A549 (cell line): ENCODE measurements around the gene PFKFB3. TPM values are rescaled to one million over a fixed set of nuclear protein-coding genes. Genes with fewer than 3 reads are reported as not detected.

ENCODE experiments used
- ATAC-seq, 2 experiments: fragments of 200-7000 bp in 1 of 2; fragments of >200 bp in 1 of 2; cut with Nextera tagmentation in 1 of 2; cut with Tn5 transposase in 1 of 2; 3 replicates each; pipeline versions ENCODE4 v1.8.0 to v1.9.1; 2018 to 2020; ENCODE audit warnings: mild to moderate bottlenecking in 1 of 2, moderate library complexity in 1 of 2
- CTCF ChIA-PET: fragments of 300-600 bp; sonication (Branson Sonifier 250); formaldehyde crosslinking; extraction: SDS; loops from one replicate; lab custom pipeline; 2021; ENCODE audit warnings: antibody characterized with exemption, inconsistent platforms; lab: Yijun Ruan, JAX
- POLR2A ChIA-PET: fragments of 350-600 bp; formaldehyde crosslinking; extraction: SDS; loops from one replicate; lab custom pipeline; 2021; ENCODE audit warnings: antibody characterized with exemption, inconsistent platforms; lab: Yijun Ruan, JAX
- DNase-seq, 2 experiments: peaks; one replicate each; pipeline versions ENCODE4 v3.0.0 to v3.0.0-alpha.2; 2011 to 2016; ENCODE audit warnings: low read depth in 1 of 2, low spot score in 1 of 2
- FAIRE-seq: peaks from 2 replicates; lab custom pipeline; 2011; peaks lifted over from hg19 to GRCh38; lab: Jason Lieb, UNC
- H3K27ac ChIP-seq, 2 experiments: fragments of >200 bp; sonication (Bioruptor Twin); formaldehyde crosslinking; 3 replicates each; pipeline ENCODE4 v1.5.1; 2016 to 2017
- H3K4me1 ChIP-seq: fragments of >200 bp; sonication (Bioruptor Twin); formaldehyde crosslinking; 3 replicates; pipeline ENCODE4 v1.6.1; 2016
- H3K4me2 ChIP-seq: fragments of >200 bp; sonication (Bioruptor Twin); formaldehyde crosslinking; 3 replicates; pipeline ENCODE4 v1.6.1; 2016
- H3K4me3 ChIP-seq: fragments of >200 bp; sonication (Bioruptor Twin); formaldehyde crosslinking; 3 replicates; pipeline ENCODE4 v1.5.1; 2016
- H3K9me3 ChIP-seq: fragments of >200 bp; sonication (Bioruptor Twin); formaldehyde crosslinking; 3 replicates; pipeline ENCODE4 v1.6.1; 2016
- BHLHE40 ChIP-seq: IDR thresholded peaks from 2 replicates; pipeline ENCODE4 v1.6.1; 2012; ENCODE audit warnings: low read depth, low read length, inconsistent platforms
- CHD2 ChIP-seq: fragments of 150-350 bp; IDR thresholded peaks from 2 replicates; pipeline ENCODE4 v1.6.1; 2014; ENCODE audit warnings: low read length; ENCODE audit not compliant: partially characterized antibody
- CHD4 ChIP-seq: fragments of 200-600 bp; sonication (generic); IDR thresholded peaks from 2 replicates; pipeline ENCODE4 v1.6.1; 2016; ENCODE audit warnings: antibody characterized with exemption, mild to moderate bottlenecking, borderline replicate concordance
- EHMT2 ChIP-seq: fragments of 200-600 bp; sonication (generic); IDR thresholded peaks from 2 replicates; pipeline ENCODE4 v1.6.1; 2016; ENCODE audit warnings: antibody characterized with exemption, low read depth, mild to moderate bottlenecking, moderate library complexity
- FOSL2 ChIP-seq, 2 experiments: fragments of 450-650 bp in 1 of 2; fragments of >200 bp in 1 of 2; sonication (Bioruptor Twin) in 1 of 2; formaldehyde crosslinking; IDR thresholded peaks; 2 replicates each; pipeline versions ENCODE4 v1.5.0 to v1.6.1; 2016 to 2020; ENCODE audit warnings: mild to moderate bottlenecking in 1 of 2, moderate library complexity in 1 of 2
- GATA3 ChIP-seq: IDR thresholded peaks from 2 replicates; pipeline ENCODE4 v1.6.1; 2012; ENCODE audit warnings: borderline replicate concordance
- HDAC2 ChIP-seq: fragments of 200-600 bp; sonication (generic); IDR thresholded peaks from 2 replicates; pipeline ENCODE4 v1.6.1; 2016
- HOXA7 ChIP-seq: fragments of 250-450 bp; sonication (Bioruptor Pico); IDR thresholded peaks from 2 replicates; pipeline ENCODE4 v1.5.0; 2020; ENCODE audit warnings: mild to moderate bottlenecking, moderate library complexity
- HOXB13 ChIP-seq: fragments of 250-450 bp; sonication (Bioruptor Pico); IDR thresholded peaks from 2 replicates; pipeline ENCODE4 v1.5.0; 2020; ENCODE audit warnings: low read depth, mild to moderate bottlenecking, moderate library complexity
- HOXB5 ChIP-seq: fragments of 250-450 bp; sonication (Bioruptor Pico); IDR thresholded peaks from 2 replicates; pipeline ENCODE4 v1.5.0; 2020; ENCODE audit warnings: mild to moderate bottlenecking, moderate library complexity
- JUNB ChIP-seq: fragments of >200 bp; sonication (Bioruptor Twin); formaldehyde crosslinking; IDR thresholded peaks from 2 replicates; pipeline ENCODE4 v1.6.1; 2016
- MAFK ChIP-seq: fragments of 450-650 bp; IDR thresholded peaks from 2 replicates; pipeline ENCODE4 v1.6.1; 2014; ENCODE audit not compliant: partially characterized antibody
- MAZ ChIP-seq: fragments of 150-350 bp; IDR thresholded peaks from 2 replicates; pipeline ENCODE4 v1.6.1; 2014; ENCODE audit warnings: antibody characterized with exemption, low read depth, low read length, borderline replicate concordance
- NPAS2 ChIP-seq: fragments of 250-450 bp; sonication (Bioruptor Pico); IDR thresholded peaks from 2 replicates; pipeline ENCODE4 v1.8.0; 2022; ENCODE audit warnings: mild to moderate bottlenecking, moderate library complexity, borderline replicate concordance
- SMC3 ChIP-seq: fragments of >200 bp; sonication (Bioruptor Twin); formaldehyde crosslinking; IDR thresholded peaks from 3 replicates; pipeline ENCODE4 v1.6.1; 2018; ENCODE audit warnings: inconsistent platforms
- TFCP2L1 ChIP-seq: fragments of 250-450 bp; sonication (Bioruptor Pico); IDR thresholded peaks from 2 replicates; pipeline ENCODE4 v1.5.0; 2021; ENCODE audit warnings: mild to moderate bottlenecking
- ZNF302 ChIP-seq: fragments of 250-450 bp; sonication (Bioruptor Pico); IDR thresholded peaks from 2 replicates; pipeline ENCODE4 v1.9.0; 2021; ENCODE audit warnings: inconsistent platforms, mild to moderate bottlenecking, moderate library complexity
- WGBS: methylation state at CpG from one replicate; pipeline ENCODE4 v1.1.6; 2017; ENCODE audit errors: missing lambda C conversion rate; 5-methylcytosine and 5-hydroxymethylcytosine counted together
- polyA plus RNA-seq, 4 experiments: library from polyadenylated mRNA; depleted of rRNA in 3 of 4; stranded (reverse); fragments of >200 nt; fragmentation: RNase III in 1 of 4; extraction: RNeasy Plus Mini Kit Qiagen cat#74134 plus additional on column Dnase treatment in 1 of 4; gene quantifications; 2 replicates in 3 of 4; 3 replicates in 1 of 4; pipeline ENCODE4 v1.2.3, GENCODE V29; 2011 to 2017
- TF ChIP-seq, protein P1 (sequence below): fragments of 250-450 bp; sonication (Bioruptor Pico); IDR thresholded peaks from 2 replicates; pipeline ENCODE4 v1.5.0; 2020; ENCODE audit warnings: low read depth, mild to moderate bottlenecking, moderate library complexity
- TF ChIP-seq, protein P2 (sequence below): fragments of >200 bp; sonication (Bioruptor Twin); formaldehyde crosslinking; IDR thresholded peaks from 2 replicates; pipeline ENCODE4 v1.6.1; 2016
- TF ChIP-seq, protein P3 (sequence below): fragments of 450-650 bp; IDR thresholded peaks from 2 replicates; pipeline ENCODE4 v1.6.1; 2014; ENCODE audit warnings: antibody characterized with exemption
- TF ChIP-seq, protein P4 (sequence below): IDR thresholded peaks from 2 replicates; pipeline ENCODE4 v1.6.1; 2012
- TF ChIP-seq, protein P5 (sequence below): fragments of >200 bp; sonication (Bioruptor Twin); formaldehyde crosslinking; IDR thresholded peaks from 3 replicates; pipeline ENCODE4 v1.5.1; 2016

Gene PFKFB3
- polyA plus RNA-seq, 2 of the 4 experiments (the other 2 are of a cell fraction) = 139 to 232 TPM

DNA sequence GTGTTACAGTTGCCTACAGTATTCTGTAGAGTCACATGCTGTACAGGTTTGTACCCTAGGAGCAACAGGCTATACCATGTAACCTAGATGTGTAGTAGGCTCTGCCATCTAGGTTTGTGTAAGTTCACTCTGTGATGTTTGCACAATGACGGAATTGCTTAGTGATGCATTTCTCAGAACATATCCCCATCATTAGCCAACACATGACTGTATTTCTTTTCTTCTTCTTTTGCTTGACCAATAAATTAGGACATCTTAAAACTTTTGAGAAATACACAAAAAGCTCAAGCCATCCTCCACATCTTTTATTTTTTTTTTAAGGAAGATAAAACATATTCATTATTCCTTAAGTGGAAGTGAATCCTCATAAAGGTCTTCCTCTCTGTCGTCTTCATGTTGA is 5.4 kb upstream of the PFKFB3 start:
- no peak overlapping the region for H3K27ac ChIP-seq
- DNase-seq (no peak), ATAC-seq (no peak), FAIRE-seq (peak; percentile 56)
- 68% methylated on average over 2 of the region's 2 CpGs for WGBS
- H3K4me2 ChIP-seq = no peak overlapping the region
- ChIA-PET CTCF (interaction anchor here (2.4 kb wide), 1 partner anchor 205 kb away, joined by 15 read pairs; no protein-coding TSS in a partner anchor), POLR2A (no interaction called here)
- no peaks in the 10 kb centered on the region for H3K9me3 ChIP-seq
- H3K4me3 ChIP-seq = no peak overlapping the region
- peaks cover 17% of the 10 kb centered on the region; the same call in 2 of the 3 replicates for H3K4me1 ChIP-seq
- TF ChIP-seq MAFK = peak; percentile 80
- no peak for TF ChIP-seq FOSL2 (IDR thresholded peaks at IDR 0.05)
- TF ChIP-seq FOSL2 (CRISPR knock-in tag; IDR thresholded peaks at IDR 0.05) = no peak
- TF ChIP-seq, all 56 proteins: peak for 1

DNA sequence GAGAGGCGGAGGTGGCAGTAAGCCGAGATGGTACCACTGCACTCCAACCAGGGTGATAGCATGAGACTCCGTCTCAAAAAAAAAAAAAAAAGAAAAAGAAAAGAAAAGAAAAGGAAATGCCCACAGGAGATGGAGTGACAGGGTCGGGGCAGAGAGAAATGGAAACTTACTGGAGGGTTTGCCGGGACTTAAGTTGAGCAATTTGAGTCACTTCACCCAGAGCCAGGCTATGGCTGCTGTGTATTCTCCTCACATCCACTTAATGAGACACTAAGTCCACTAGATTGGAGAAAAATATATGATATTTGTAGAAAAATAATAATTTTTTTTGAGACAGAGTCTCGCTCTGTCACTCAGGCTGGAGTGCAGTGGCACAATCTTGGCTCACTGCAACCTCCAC is 4.6 kb upstream of the PFKFB3 start:
- no peak overlapping the region for H3K4me3 ChIP-seq
- H3K4me2 ChIP-seq = no peak overlapping the region
- WGBS = 94% methylated on average over 6 of the region's 6 CpGs
- ChIA-PET CTCF (interaction anchor here (1.3 to 8.2 kb wide), 2 partner anchors 90 to 201 kb away, joined by 4 to 332 read pairs; no protein-coding TSS in a partner anchor), POLR2A (no interaction called here)
- ATAC-seq = no peak
- peaks cover 17% of the 10 kb centered on the region; the same call in 2 of the 3 replicates for H3K4me1 ChIP-seq
- H3K9me3 ChIP-seq = no peaks in the 10 kb centered on the region
- FAIRE-seq = no peak
- DNase-seq = no peak
- no peak for TF ChIP-seq TFCP2L1 (CRISPR knock-in tag)
- TF ChIP-seq HDAC2 = no peak
- TF ChIP-seq, protein P1, sequence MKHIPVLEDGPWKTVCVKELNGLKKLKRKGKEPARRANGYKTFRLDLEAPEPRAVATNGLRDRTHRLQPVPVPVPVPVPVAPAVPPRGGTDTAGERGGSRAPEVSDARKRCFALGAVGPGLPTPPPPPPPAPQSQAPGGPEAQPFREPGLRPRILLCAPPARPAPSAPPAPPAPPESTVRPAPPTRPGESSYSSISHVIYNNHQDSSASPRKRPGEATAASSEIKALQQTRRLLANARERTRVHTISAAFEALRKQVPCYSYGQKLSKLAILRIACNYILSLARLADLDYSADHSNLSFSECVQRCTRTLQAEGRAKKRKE (CRISPR knock-in tag) = no peak
- no peak for TF ChIP-seq GATA3
- TF ChIP-seq, protein P2, sequence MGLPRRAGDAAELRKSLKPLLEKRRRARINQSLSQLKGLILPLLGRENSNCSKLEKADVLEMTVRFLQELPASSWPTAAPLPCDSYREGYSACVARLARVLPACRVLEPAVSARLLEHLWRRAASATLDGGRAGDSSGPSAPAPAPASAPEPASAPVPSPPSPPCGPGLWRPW = no peak
- TF ChIP-seq, protein P3, sequence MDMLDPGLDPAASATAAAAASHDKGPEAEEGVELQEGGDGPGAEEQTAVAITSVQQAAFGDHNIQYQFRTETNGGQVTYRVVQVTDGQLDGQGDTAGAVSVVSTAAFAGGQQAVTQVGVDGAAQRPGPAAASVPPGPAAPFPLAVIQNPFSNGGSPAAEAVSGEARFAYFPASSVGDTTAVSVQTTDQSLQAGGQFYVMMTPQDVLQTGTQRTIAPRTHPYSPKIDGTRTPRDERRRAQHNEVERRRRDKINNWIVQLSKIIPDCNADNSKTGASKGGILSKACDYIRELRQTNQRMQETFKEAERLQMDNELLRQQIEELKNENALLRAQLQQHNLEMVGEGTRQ = no peak
- no peak for TF ChIP-seq EHMT2
- TF ChIP-seq MAZ = no peak
- no peak for TF ChIP-seq NPAS2
- TF ChIP-seq ZNF302 (CRISPR knock-in tag) = no peak
- no peak for TF ChIP-seq CHD2
- TF ChIP-seq, protein P4, sequence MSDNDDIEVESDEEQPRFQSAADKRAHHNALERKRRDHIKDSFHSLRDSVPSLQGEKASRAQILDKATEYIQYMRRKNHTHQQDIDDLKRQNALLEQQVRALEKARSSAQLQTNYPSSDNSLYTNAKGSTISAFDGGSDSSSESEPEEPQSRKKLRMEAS = no peak
- TF ChIP-seq BHLHE40 = no peak
- no peak for TF ChIP-seq HOXB13 (CRISPR knock-in tag)
- no peak for TF ChIP-seq SMC3
- H3K27ac ChIP-seq = no peak overlapping the region

DNA sequence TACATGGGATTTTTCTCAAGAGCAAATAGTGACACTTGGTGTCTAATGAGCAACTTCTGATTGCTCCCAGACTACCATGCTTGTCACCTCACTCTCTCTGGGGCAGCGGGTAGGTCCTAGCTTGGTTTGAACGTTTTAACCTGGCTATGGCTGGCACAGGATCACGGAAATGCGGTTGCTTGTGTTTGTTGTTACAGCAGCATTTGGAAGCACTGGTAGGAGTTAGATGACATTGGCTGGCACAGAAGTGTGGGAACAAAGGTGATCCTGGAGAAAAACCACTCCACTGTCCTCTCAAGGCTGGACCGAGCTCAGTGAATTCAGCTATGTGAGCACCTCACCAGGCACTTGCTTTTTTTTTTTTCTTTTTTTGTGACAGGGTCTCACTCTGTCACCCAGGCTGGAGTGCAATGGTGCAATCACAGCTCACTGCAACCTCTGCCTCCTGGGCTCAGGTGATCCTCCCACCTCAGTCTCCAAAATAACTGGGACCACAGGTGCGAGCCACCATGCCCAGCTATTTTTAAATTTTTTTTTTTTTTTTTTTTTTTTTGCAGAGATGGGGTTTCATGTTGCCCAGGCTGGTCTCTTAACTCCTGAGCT is 3.5 kb upstream of the PFKFB3 start:
- Histone ChIP-seq H3K9me3 (no peaks in the 10 kb centered on the region), H3K4me3 (no peak overlapping the region), H3K4me1 (peaks cover 17% of the 10 kb centered on the region; the same call in 2 of the 3 replicates), H3K4me2 (no peak overlapping the region), H3K27ac (no peak overlapping the region)
- POLR2A ChIA-PET = interaction anchor here (1.0 to 1.9 kb wide), 2 partner anchors 32 to 203 kb away, joined by 3 to 8 read pairs; no protein-coding TSS in a partner anchor
- TF ChIP-seq MAZ (no peak), HOXA7 (CRISPR knock-in tag) (no peak), JUNB (no peak), HOXB5 (CRISPR knock-in tag) (no peak), CHD4 (no peak)
- TF ChIP-seq, protein P5, sequence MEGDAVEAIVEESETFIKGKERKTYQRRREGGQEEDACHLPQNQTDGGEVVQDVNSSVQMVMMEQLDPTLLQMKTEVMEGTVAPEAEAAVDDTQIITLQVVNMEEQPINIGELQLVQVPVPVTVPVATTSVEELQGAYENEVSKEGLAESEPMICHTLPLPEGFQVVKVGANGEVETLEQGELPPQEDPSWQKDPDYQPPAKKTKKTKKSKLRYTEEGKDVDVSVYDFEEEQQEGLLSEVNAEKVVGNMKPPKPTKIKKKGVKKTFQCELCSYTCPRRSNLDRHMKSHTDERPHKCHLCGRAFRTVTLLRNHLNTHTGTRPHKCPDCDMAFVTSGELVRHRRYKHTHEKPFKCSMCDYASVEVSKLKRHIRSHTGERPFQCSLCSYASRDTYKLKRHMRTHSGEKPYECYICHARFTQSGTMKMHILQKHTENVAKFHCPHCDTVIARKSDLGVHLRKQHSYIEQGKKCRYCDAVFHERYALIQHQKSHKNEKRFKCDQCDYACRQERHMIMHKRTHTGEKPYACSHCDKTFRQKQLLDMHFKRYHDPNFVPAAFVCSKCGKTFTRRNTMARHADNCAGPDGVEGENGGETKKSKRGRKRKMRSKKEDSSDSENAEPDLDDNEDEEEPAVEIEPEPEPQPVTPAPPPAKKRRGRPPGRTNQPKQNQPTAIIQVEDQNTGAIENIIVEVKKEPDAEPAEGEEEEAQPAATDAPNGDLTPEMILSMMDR = no peak
- CTCF ChIA-PET = interaction anchor here (1.2 to 8.2 kb wide), 7 partner anchors 8 to 207 kb away, joined by 3 to 332 read pairs (median 6); no protein-coding TSS in a partner anchor
- ATAC-seq = no peak
- DNase-seq = no peak
- FAIRE-seq = no peak
- 95% methylated on average over 6 of the region's 6 CpGs for WGBS
